OCI-LY1 (cell line): ENCODE data around the gene P3H2.

Source experiments
- H2AFZ ChIP-seq: fragments of 200-600 bp; sonication (generic), shearing (Covaris generic); 2 replicates; pipeline ENCODE4 v1.6.0; 2014; ENCODE audit warnings: antibody characterized with exemption, mild to moderate bottlenecking, low read length
- H3F3A ChIP-seq: fragments of 200-600 bp; sonication (generic), shearing (Covaris generic); 2 replicates; pipeline ENCODE4 v1.6.0; 2014; ENCODE audit warnings: mild to moderate bottlenecking, antibody characterized with exemption, low read length, moderate library complexity; ENCODE audit not compliant: insufficient read depth
- H3K27ac ChIP-seq: fragments of 200-600 bp; sonication (generic); 2 replicates; pipeline ENCODE4 v1.5.1; 2014; ENCODE audit warnings: low read length, mixed run types, mild to moderate bottlenecking, low read depth; ENCODE audit not compliant: poor library complexity, severe bottlenecking
- H3K27me3 ChIP-seq: fragments of 200-600 bp; sonication (generic); 2 replicates; pipeline ENCODE4 v1.6.0; 2014; ENCODE audit warnings: antibody characterized with exemption, mild to moderate bottlenecking, low read length, moderate library complexity; ENCODE audit not compliant: insufficient read depth
- H3K36me3 ChIP-seq: fragments of 200-600 bp; sonication (generic); 2 replicates; pipeline ENCODE4 v1.6.1; 2014; ENCODE audit warnings: mild to moderate bottlenecking, antibody characterized with exemption, low read length, moderate library complexity, mixed read lengths; ENCODE audit not compliant: insufficient read depth
- H3K4me1 ChIP-seq: fragments of 200-600 bp; sonication (generic); 2 replicates; pipeline ENCODE4 v1.5.1; 2014; ENCODE audit warnings: mild to moderate bottlenecking, low read length, moderate library complexity; ENCODE audit not compliant: insufficient read depth, severe bottlenecking
- H3K4me2 ChIP-seq: fragments of 200-600 bp; sonication (generic), shearing (Covaris generic); 2 replicates; pipeline ENCODE4 v1.6.1; 2014; ENCODE audit warnings: low read length
- H3K4me3 ChIP-seq: fragments of 200-600 bp; sonication (generic); 2 replicates; pipeline ENCODE4 v1.5.1; 2014; ENCODE audit warnings: low read length, low read depth, mild to moderate bottlenecking, mixed read lengths; ENCODE audit not compliant: poor library complexity, severe bottlenecking
- H3K79me2 ChIP-seq: fragments of 200-600 bp; shearing (Covaris generic); 2 replicates; pipeline ENCODE4 v1.6.1; 2016; ENCODE audit warnings: mixed run types, low read length, mixed read lengths; ENCODE audit not compliant: insufficient read depth
- H3K9ac ChIP-seq: fragments of 200-600 bp; sonication (generic), shearing (Covaris generic); 2 replicates; pipeline ENCODE4 v1.6.1; 2014; ENCODE audit warnings: mild to moderate bottlenecking, low read length, mixed read lengths
- H3K9me2 ChIP-seq: fragments of 200-600 bp; sonication (generic), shearing (Covaris generic); 2 replicates; pipeline ENCODE4 v1.6.1; 2014; ENCODE audit warnings: low read depth, mild to moderate bottlenecking, low read length, mixed read lengths
- H3K9me3 ChIP-seq: fragments of 200-600 bp; shearing (Covaris generic); 2 replicates; pipeline ENCODE4 v1.6.1; 2014; ENCODE audit warnings: low read length, mixed read lengths
- H4K20me1 ChIP-seq: fragments of 200-600 bp; sonication (generic), shearing (Covaris generic); 2 replicates; pipeline ENCODE4 v1.6.0; 2016; ENCODE audit warnings: mild to moderate bottlenecking, low read length; ENCODE audit not compliant: insufficient read depth
- CTCF ChIP-seq: fragments of 200-600 bp; sonication (generic), shearing (Covaris generic); IDR thresholded peaks from 2 replicates; pipeline ENCODE4 v1.5.1; 2017; ENCODE audit warnings: mild to moderate bottlenecking, antibody characterized with exemption, low read length, moderate library complexity, mixed read lengths
- EZH2 ChIP-seq: fragments of 200-600 bp; sonication (generic), shearing (Covaris generic); IDR thresholded peaks from 2 replicates; pipeline ENCODE4 v1.8.0; 2017; ENCODE audit warnings: borderline replicate concordance, mixed run types, mild to moderate bottlenecking, antibody characterized with exemption, low read length, moderate library complexity, mixed read lengths

P3H2 gene

GRCh38 chr3:190116551-190117067, 4.1 kb downstream of the P3H2 start:
- no peaks in the 10 kb centered on the region for H3K27me3 ChIP-seq
- no peaks in the 10 kb centered on the region for H3K9me3 ChIP-seq
- no peaks in the 10 kb centered on the region for H3F3A ChIP-seq
- no peak overlapping the region for H2AFZ ChIP-seq
- no peaks in the 10 kb centered on the region for H3K4me1 ChIP-seq
- H3K4me2 ChIP-seq: no peak overlapping the region
- no peak overlapping the region for H3K4me3 ChIP-seq
- TF ChIP-seq EZH2 (no peak), CTCF (no peak)
- H4K20me1 ChIP-seq: no peaks in the 10 kb centered on the region
- H3K36me3 ChIP-seq: no peaks in the 10 kb centered on the region
- H3K9me2 ChIP-seq: no peaks in the 10 kb centered on the region
- no peak overlapping the region for H3K9ac ChIP-seq
- no peak overlapping the region for H3K27ac ChIP-seq
- H3K79me2 ChIP-seq: no peaks in the 10 kb centered on the region

DNA sequence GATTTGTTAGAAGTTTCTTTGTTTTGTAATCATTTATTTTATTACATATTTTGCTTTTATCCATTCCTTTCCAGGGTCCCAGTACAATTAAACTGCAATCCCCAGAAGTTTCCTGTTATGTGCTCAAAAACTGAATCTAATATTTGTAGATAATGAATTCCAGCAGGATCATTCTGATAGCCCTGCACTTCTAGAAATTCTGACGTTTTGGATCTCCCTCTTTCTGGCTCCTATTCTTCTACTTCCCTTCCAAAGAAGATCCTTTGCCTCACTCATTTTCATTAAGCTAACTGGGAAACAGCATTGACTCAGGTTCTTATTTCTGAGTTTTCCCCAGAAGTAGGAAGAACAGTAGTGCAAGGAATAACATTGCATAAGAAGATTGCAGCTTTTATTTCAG, 9.9 kb downstream of the P3H2 start:
- Histone ChIP-seq H2AFZ (no peak overlapping the region), H3F3A (no peaks in the 10 kb centered on the region), H3K9me3 (no peaks in the 10 kb centered on the region), H3K4me1 (no peaks in the 10 kb centered on the region), H4K20me1 (no peaks in the 10 kb centered on the region), H3K9ac (no peak overlapping the region), H3K79me2 (no peaks in the 10 kb centered on the region), H3K27ac (no peak overlapping the region), H3K4me3 (no peak overlapping the region), H3K36me3 (no peaks in the 10 kb centered on the region), H3K27me3 (no peaks in the 10 kb centered on the region), H3K4me2 (no peak overlapping the region), H3K9me2 (no peaks in the 10 kb centered on the region)
- no peak for TF ChIP-seq CTCF
- TF ChIP-seq EZH2: no peak

GRCh38 chr3:190109441-190109840, 11.3 kb downstream of the P3H2 start:
- Histone ChIP-seq H3K4me2 (no peak overlapping the region), H3K4me3 (no peak overlapping the region), H3K27me3 (no peaks in the 10 kb centered on the region), H3K27ac (no peak overlapping the region), H2AFZ (no peak overlapping the region), H3K9ac (no peak overlapping the region), H3K9me2 (no peaks in the 10 kb centered on the region), H3K36me3 (no peaks in the 10 kb centered on the region), H3K9me3 (no peaks in the 10 kb centered on the region), H4K20me1 (no peaks in the 10 kb centered on the region), H3K4me1 (no peaks in the 10 kb centered on the region), H3K79me2 (no peaks in the 10 kb centered on the region), H3F3A (no peaks in the 10 kb centered on the region)
- TF ChIP-seq CTCF (no peak), EZH2 (no peak)
